HFFc6 (cell line): ENCODE results near the gene FNDC3B. TPM values are rescaled to one million over a fixed set of nuclear protein-coding genes. Genes with fewer than 3 reads are reported as not detected.

Experiments
- DNase-seq: peaks from one replicate; pipeline ENCODE4 v3.0.0-alpha.2; 2018
- H3K27ac Mint-ChIP-seq: 2 replicates; pipeline ENCODE4 v1.8.0; 2020; ENCODE audit warnings: mild to moderate bottlenecking, mixed read lengths
- H3K27me3 Mint-ChIP-seq: 2 replicates; pipeline ENCODE4 v1.8.0; 2021; ENCODE audit warnings: mild to moderate bottlenecking, moderate library complexity, mixed read lengths; ENCODE audit not compliant: insufficient read depth
- H3K36me3 Mint-ChIP-seq: 2 replicates; pipeline ENCODE4 v1.8.0; 2021; ENCODE audit warnings: low read depth, mixed read lengths
- H3K4me1 Mint-ChIP-seq: 2 replicates; pipeline ENCODE4 v1.8.0; 2020; ENCODE audit warnings: low read depth, mixed read lengths
- H3K4me3 Mint-ChIP-seq: 2 replicates; pipeline ENCODE4 v1.8.0; 2020; ENCODE audit warnings: mild to moderate bottlenecking, moderate library complexity, mixed read lengths
- H3K9me3 Mint-ChIP-seq: 2 replicates; pipeline ENCODE4 v1.8.0; 2020; ENCODE audit warnings: mild to moderate bottlenecking, mixed read lengths
- total RNA-seq, 6 experiments: library from RNA; stranded (reverse); fragmentation: NEBNext Ultra II Directional; extraction: Animal tissue kit (Norgen Biotek cat#: 25700); gene quantifications; 2 replicates in 1 of 6; 3 replicates in 5 of 6; pipeline ENCODE4 v1.2.3, GENCODE V29; 2021
- TF ChIP-seq, protein P1 (sequence below): fragments of 200-600 bp; sonication (generic); IDR thresholded peaks from 2 replicates; pipeline ENCODE4 v1.5.0; 2021; ENCODE audit warnings: antibody characterized with exemption, mild to moderate bottlenecking

Gene FNDC3B
- total RNA-seq, 6 experiments from 2014 or later, result 133 to 192 (median 155) TPM

DNA sequence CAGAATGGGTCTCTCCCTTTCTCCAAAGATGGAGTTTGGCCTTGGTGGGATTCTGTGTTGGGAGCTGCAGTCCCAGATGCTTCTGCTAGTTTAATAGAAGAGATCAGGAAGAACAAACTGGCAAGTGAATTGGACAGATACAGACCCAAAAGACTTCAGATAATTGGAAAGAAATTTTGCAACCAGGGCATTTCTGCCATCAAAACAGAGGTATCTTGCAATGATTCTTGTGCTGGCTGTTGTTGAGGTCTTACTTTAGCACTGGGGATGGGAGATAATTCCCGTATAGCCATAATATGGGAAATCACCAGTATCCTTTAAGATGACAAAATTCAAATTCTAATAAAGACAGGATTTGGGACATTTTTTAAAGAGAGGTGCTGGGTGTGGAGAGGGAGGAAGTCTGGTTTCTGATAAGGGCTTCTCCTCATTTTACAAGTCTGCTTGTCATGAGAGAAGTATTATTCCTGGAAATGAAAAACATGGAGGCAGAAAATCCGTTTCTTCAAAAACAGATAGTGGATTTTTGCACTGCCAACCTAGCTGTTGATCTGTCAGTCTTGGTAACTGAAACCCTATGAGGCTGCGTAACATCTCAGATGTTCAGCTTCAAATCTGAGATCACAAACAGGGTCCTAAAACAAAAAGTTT, 40.1 kb downstream of the FNDC3B start:
- H3K27me3 Mint-ChIP-seq, result no peaks in the 10 kb centered on the region
- H3K27ac Mint-ChIP-seq, result no peak overlapping the region; the same call in 1 of the 2 replicates
- H3K4me1 Mint-ChIP-seq, result peaks cover 68% of the 10 kb centered on the region

DNA sequence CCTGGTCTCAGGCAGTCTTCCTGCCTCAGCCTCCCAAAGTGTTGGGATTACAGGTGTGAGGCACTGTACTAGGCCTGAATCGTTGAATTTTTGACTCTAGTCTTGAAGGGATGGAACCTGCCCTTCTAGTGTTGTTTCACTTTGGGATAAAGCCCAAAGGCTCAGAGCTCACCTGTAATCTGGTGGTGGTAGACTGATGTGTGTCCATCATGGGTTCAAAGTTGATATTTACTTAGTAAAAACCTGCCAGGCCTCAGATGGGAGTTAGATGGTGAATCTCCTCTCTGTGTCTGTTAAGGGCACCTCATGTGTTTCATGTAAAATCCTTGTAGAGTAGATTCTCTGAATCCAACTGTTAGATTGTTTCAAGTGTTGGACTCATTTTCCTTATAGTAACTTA, 41.1 kb downstream of the FNDC3B start:
- H3K4me1 Mint-ChIP-seq, result peaks cover 78% of the 10 kb centered on the region
- H3K27ac Mint-ChIP-seq, result 0 out of 2 replicates have a peak overlapping the region, but pooled peaks have one; percentile 16
- H3K36me3 Mint-ChIP-seq, result peaks cover 51% of the 10 kb centered on the region

More for the DNA sequence above, 40.1 kb downstream of the FNDC3B start:
- peaks cover 41% of the 10 kb centered on the region for H3K36me3 Mint-ChIP-seq
- TF ChIP-seq, protein P1, sequence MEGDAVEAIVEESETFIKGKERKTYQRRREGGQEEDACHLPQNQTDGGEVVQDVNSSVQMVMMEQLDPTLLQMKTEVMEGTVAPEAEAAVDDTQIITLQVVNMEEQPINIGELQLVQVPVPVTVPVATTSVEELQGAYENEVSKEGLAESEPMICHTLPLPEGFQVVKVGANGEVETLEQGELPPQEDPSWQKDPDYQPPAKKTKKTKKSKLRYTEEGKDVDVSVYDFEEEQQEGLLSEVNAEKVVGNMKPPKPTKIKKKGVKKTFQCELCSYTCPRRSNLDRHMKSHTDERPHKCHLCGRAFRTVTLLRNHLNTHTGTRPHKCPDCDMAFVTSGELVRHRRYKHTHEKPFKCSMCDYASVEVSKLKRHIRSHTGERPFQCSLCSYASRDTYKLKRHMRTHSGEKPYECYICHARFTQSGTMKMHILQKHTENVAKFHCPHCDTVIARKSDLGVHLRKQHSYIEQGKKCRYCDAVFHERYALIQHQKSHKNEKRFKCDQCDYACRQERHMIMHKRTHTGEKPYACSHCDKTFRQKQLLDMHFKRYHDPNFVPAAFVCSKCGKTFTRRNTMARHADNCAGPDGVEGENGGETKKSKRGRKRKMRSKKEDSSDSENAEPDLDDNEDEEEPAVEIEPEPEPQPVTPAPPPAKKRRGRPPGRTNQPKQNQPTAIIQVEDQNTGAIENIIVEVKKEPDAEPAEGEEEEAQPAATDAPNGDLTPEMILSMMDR, result no peak
- H3K4me3 Mint-ChIP-seq, result no peak overlapping the region
- DNase-seq, result no peak
- no peaks in the 10 kb centered on the region for H3K9me3 Mint-ChIP-seq

GRCh38 chr3:172082269-172082668, 42.9 kb downstream of the FNDC3B start:
- peak; percentile 95 for DNase-seq
- H3K36me3 Mint-ChIP-seq, result peaks cover 47% of the 10 kb centered on the region
- H3K27me3 Mint-ChIP-seq, result no peaks in the 10 kb centered on the region
- TF ChIP-seq, protein P1, result no peak
- H3K9me3 Mint-ChIP-seq, result no peaks in the 10 kb centered on the region
- peak overlapping the region; percentile 87 for H3K27ac Mint-ChIP-seq
- peaks cover 79% of the 10 kb centered on the region for H3K4me1 Mint-ChIP-seq
- H3K4me3 Mint-ChIP-seq, result peak overlapping the region; percentile 63

More for the DNA sequence above, 41.1 kb downstream of the FNDC3B start:
- TF ChIP-seq, protein P1, result no peak
- Mint-ChIP-seq H3K4me3 (no peak overlapping the region), H3K27me3 (no peaks in the 10 kb centered on the region), H3K9me3 (no peaks in the 10 kb centered on the region)
- no peak for DNase-seq

GRCh38 chr3:172082820-172083513, 43.6 kb downstream of the FNDC3B start:
- H3K9me3 Mint-ChIP-seq, result no peaks in the 10 kb centered on the region
- DNase-seq, result no peak
- H3K4me1 Mint-ChIP-seq, result peaks cover 86% of the 10 kb centered on the region
- TF ChIP-seq, protein P1, result no peak
- H3K36me3 Mint-ChIP-seq, result peaks cover 47% of the 10 kb centered on the region
- no peaks in the 10 kb centered on the region for H3K27me3 Mint-ChIP-seq
- peak overlapping the region; percentile 87 for H3K27ac Mint-ChIP-seq
- H3K4me3 Mint-ChIP-seq, result peak overlapping the region; percentile 63

DNA sequence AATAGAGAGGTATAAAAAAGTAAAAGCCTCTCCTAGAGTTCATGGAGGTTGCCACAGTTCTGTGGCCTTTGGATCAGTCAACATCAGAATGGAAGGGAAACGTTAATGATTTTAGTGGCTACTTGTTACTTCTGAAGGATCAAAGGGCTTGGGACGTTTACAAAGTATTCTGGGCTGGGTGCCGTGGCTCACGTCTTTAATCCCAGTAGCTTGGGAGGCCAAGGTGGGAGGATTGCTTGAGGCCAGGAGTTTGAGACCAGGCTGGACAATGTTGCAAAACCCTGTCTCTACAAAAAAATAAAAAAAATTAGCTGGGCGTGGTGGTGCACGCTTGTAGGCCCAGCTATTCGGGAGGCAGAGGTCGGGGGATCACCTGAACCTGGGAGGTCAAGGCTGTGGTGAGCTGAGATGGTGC, 44.6 kb downstream of the FNDC3B start:
- no peak overlapping the region; the same call in 1 of the 2 replicates for H3K27ac Mint-ChIP-seq
- no peaks in the 10 kb centered on the region for H3K9me3 Mint-ChIP-seq
- no peak overlapping the region for H3K4me3 Mint-ChIP-seq
- TF ChIP-seq, protein P1, result no peak
- H3K36me3 Mint-ChIP-seq, result peaks cover 37% of the 10 kb centered on the region
- no peak for DNase-seq
- no peaks in the 10 kb centered on the region for H3K27me3 Mint-ChIP-seq
- H3K4me1 Mint-ChIP-seq, result peaks cover 84% of the 10 kb centered on the region
